Suppressor macrophage treated with lipopolysaccharide for 1 hour (primary cell): Measurements from ENCODE around the gene INA.
"Not testable (repeated sequence)": the region's sequence is repeated elsewhere in the genome, so short reads cannot be mapped to it uniquely, and the experiment has no call there.

Experiments
- DNase-seq, 3 donors: peaks; one replicate each; pipeline ENCODE4 v3.0.0-alpha.2; 2020 to 2022

INA gene

GRCh38 chr10:103276896-103277712 lies at the start of gene INA:
Gene INA, plus strand, starts transcription at chr10:103277138. Its CDS starts 74 bp downstream, at chr10:103277212.
- peak; percentile 26 to 63 (median 36) for DNase-seq

GRCh38 chr10:103227416-103227815 lies 49.5 kb upstream of the INA start:
- no peak for DNase-seq

GRCh38 chr10:103231047-103231551 lies 45.8 kb upstream of the INA start:
- no peak for DNase-seq

GRCh38 chr10:103232131-103232673 lies 44.7 kb upstream of the INA start:
- no peak for DNase-seq

- DNase-seq = no peak
These were observed 44.0 kb upstream of the INA start for GRCh38 chr10:103232772-103233488.

GRCh38 chr10:103235775-103236174 lies 41.2 kb upstream of the INA start:
- DNase-seq = no peak

GRCh38 chr10:103238506-103239252 lies 38.3 kb upstream of the INA start:
- no peak for DNase-seq

GRCh38 chr10:103241262-103242011 lies 35.5 kb upstream of the INA start:
- peak; percentile 94 to 98 (median 97) for DNase-seq

GRCh38 chr10:103244666-103245271 lies 32.2 kb upstream of the INA start:
- DNase-seq = peak; percentile 91 to 96 (median 91)

GRCh38 chr10:103245587-103245986 lies 31.4 kb upstream of the INA start, which contains the start of gene RPEL1:
Gene RPEL1, plus strand, starts transcription at chr10:103245887. Its CDS starts 110 bp downstream, at chr10:103245997.
- DNase-seq = not testable (repeated sequence)

- DNase-seq = no peak
These were observed 30.6 kb upstream of the INA start for GRCh38 chr10:103246324-103246723.

GRCh38 chr10:103254113-103254512 lies 22.8 kb upstream of the INA start:
- no peak for DNase-seq

- no peak for DNase-seq
These were observed 22.2 kb upstream of the INA start for GRCh38 chr10:103254538-103255325.

- DNase-seq = no peak
These were observed 20.3 kb upstream of the INA start for GRCh38 chr10:103256613-103257012.

- DNase-seq = no peak
These were observed 19.1 kb upstream of the INA start for GRCh38 chr10:103257812-103258211.

- not testable (repeated sequence) for DNase-seq
These were observed 18.0 kb upstream of the INA start for GRCh38 chr10:103258928-103259327.

- DNase-seq = no peak
These were observed 16.9 kb upstream of the INA start for GRCh38 chr10:103259989-103260388.

- no peak for DNase-seq
These were observed 14.7 kb upstream of the INA start for GRCh38 chr10:103262229-103262628.

GRCh38 chr10:103265717-103266329 lies 11.1 kb upstream of the INA start:
- peak; percentile 69 to 84 (median 78) for DNase-seq

GRCh38 chr10:103273041-103273441 lies 3.9 kb upstream of the INA start:
- peak; percentile 62 to 82 (median 72) for DNase-seq
